Measurements from ENCODE around the gene TATDN3. TPM values are rescaled to one million over a fixed set of nuclear protein-coding genes. Genes with fewer than 3 reads are reported as not detected.

The TATDN3 gene
- total RNA-seq, 1 experiment from 2014 or later: 16.3 TPM

DNA sequence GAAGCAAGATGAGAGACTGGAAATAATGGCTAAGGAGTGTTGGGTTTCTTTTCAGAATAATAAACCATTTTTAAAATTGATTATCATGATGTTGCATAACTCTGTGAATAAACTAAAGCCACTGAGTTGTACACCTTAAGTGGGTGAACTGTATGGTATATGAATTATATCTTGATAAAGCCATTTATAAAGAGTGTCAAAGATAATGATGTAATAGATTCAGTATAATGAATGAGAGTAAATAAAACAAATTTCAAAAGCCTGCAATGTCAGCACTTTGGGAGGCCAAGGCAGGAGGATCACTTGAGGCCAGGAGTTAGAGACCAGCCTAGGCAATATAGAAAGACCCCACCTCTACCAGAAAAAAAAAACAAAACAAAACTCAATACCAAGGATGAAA is 16.5 kb upstream of the TATDN3 start:
- no peaks in the 10 kb centered on the region; a peak in 1 of 4 replicates for H3K36me3 ChIP-seq (ENCODE audit: control insufficient read depth in 1 of 2, insufficient read depth in 2 of 2, low read length in 2 of 2)
- ATAC-seq (no peak), DNase-seq (ENCODE audit: low read depth, low spot score) (no peak)
- H3K4me2 ChIP-seq (ENCODE audit: low read length): no peak overlapping the region
- ChIA-PET RAD21 (ENCODE audit: low non-redundant PET in 1 of 2, low total read pairs in 2 of 2, uncharacterized antibody in 2 of 2, unreplicated experiment in 2 of 2) (no interaction called here), POLR2A (no interaction called here), CTCF (interaction anchor here (1.2 kb wide), 1 partner anchor 25 kb away, joined by 4 read pairs; no protein-coding TSS in a partner anchor)
- H3K4me1 ChIP-seq (ENCODE audit: control insufficient read depth in 1 of 2, insufficient read depth in 2 of 2, low read length in 2 of 2): no peaks in the 10 kb centered on the region
- no peaks in the 10 kb centered on the region for H4K20me1 ChIP-seq (ENCODE audit: insufficient read depth)
- no peak overlapping the region for H3K4me3 ChIP-seq (replicated peaks in 1 of 2; ENCODE audit: low read depth in 1 of 2, low read length in 2 of 2)
- no peaks in the 10 kb centered on the region for H3K27me3 ChIP-seq (ENCODE audit: insufficient read depth, low read length)
- no peak overlapping the region for H3K27ac ChIP-seq (ENCODE audit: low read depth, low read length)
- intact Hi-C loops (cut with micrococcal nuclease): no loop called here
- no peaks in the 10 kb centered on the region for H3K9me2 ChIP-seq (ENCODE audit: insufficient read depth)
- no peak for TF ChIP-seq YY1 (IDR thresholded peaks at IDR 0.05; ENCODE audit: extremely low read depth, insufficient replicate concordance, low read depth, low read length)
- TF ChIP-seq POLR2AphosphoS5 (IDR thresholded peaks at IDR 0.05; ENCODE audit: low read depth, low read length): no peak
- no peak for TF ChIP-seq ELF1 (IDR thresholded peaks at IDR 0.05; ENCODE audit: borderline replicate concordance, low read depth)
- TF ChIP-seq ZFX (IDR thresholded peaks at IDR 0.05): no peak
- TF ChIP-seq EGR1 (IDR thresholded peaks at IDR 0.05; ENCODE audit: low read depth): no peak
- no peak for TF ChIP-seq JUND (IDR thresholded peaks at IDR 0.05)
- no peak for TF ChIP-seq EZH2phosphoT487 (IDR thresholded peaks at IDR 0.05; ENCODE audit: borderline replicate concordance)
- TF ChIP-seq, protein P1, sequence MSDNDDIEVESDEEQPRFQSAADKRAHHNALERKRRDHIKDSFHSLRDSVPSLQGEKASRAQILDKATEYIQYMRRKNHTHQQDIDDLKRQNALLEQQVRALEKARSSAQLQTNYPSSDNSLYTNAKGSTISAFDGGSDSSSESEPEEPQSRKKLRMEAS (IDR thresholded peaks at IDR 0.05): no peak
- TF ChIP-seq, protein P2, sequence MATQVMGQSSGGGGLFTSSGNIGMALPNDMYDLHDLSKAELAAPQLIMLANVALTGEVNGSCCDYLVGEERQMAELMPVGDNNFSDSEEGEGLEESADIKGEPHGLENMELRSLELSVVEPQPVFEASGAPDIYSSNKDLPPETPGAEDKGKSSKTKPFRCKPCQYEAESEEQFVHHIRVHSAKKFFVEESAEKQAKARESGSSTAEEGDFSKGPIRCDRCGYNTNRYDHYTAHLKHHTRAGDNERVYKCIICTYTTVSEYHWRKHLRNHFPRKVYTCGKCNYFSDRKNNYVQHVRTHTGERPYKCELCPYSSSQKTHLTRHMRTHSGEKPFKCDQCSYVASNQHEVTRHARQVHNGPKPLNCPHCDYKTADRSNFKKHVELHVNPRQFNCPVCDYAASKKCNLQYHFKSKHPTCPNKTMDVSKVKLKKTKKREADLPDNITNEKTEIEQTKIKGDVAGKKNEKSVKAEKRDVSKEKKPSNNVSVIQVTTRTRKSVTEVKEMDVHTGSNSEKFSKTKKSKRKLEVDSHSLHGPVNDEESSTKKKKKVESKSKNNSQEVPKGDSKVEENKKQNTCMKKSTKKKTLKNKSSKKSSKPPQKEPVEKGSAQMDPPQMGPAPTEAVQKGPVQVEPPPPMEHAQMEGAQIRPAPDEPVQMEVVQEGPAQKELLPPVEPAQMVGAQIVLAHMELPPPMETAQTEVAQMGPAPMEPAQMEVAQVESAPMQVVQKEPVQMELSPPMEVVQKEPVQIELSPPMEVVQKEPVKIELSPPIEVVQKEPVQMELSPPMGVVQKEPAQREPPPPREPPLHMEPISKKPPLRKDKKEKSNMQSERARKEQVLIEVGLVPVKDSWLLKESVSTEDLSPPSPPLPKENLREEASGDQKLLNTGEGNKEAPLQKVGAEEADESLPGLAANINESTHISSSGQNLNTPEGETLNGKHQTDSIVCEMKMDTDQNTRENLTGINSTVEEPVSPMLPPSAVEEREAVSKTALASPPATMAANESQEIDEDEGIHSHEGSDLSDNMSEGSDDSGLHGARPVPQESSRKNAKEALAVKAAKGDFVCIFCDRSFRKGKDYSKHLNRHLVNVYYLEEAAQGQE (IDR thresholded peaks at IDR 0.05; ENCODE audit: low read depth): no peak
- TF ChIP-seq SP1 (IDR thresholded peaks at IDR 0.05; ENCODE audit: low read depth): no peak
- TF ChIP-seq, protein P3, sequence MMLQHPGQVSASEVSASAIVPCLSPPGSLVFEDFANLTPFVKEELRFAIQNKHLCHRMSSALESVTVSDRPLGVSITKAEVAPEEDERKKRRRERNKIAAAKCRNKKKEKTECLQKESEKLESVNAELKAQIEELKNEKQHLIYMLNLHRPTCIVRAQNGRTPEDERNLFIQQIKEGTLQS (IDR thresholded peaks at IDR 0.05): no peak
- TF ChIP-seq, protein P4, sequence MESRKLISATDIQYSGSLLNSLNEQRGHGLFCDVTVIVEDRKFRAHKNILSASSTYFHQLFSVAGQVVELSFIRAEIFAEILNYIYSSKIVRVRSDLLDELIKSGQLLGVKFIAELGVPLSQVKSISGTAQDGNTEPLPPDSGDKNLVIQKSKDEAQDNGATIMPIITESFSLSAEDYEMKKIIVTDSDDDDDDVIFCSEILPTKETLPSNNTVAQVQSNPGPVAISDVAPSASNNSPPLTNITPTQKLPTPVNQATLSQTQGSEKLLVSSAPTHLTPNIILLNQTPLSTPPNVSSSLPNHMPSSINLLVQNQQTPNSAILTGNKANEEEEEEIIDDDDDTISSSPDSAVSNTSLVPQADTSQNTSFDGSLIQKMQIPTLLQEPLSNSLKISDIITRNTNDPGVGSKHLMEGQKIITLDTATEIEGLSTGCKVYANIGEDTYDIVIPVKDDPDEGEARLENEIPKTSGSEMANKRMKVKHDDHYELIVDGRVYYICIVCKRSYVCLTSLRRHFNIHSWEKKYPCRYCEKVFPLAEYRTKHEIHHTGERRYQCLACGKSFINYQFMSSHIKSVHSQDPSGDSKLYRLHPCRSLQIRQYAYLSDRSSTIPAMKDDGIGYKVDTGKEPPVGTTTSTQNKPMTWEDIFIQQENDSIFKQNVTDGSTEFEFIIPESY (IDR thresholded peaks at IDR 0.05; ENCODE audit: extremely low read depth, insufficient replicate concordance, low read length): no peak
- no peak for TF ChIP-seq FOSL1 (IDR thresholded peaks at IDR 0.05; ENCODE audit: low read depth)
- no peak for TF ChIP-seq CEBPB (IDR thresholded peaks at IDR 0.05; ENCODE audit: low read depth)
- TF ChIP-seq SIN3A (IDR thresholded peaks at IDR 0.05; ENCODE audit: low read depth): no peak
- TF ChIP-seq CBX3 (IDR thresholded peaks at IDR 0.05; ENCODE audit: low read depth): no peak
- no peak for TF ChIP-seq EZH2 (IDR thresholded peaks at IDR 0.05)
- TF ChIP-seq SRF (IDR thresholded peaks at IDR 0.05; ENCODE audit: low read depth): no peak
- peaks cover 6% of the 10 kb centered on the region for H3K79me2 ChIP-seq (ENCODE audit: insufficient read depth, low read length)
- H3K9ac ChIP-seq (ENCODE audit: low read length): no peak overlapping the region
- H2AFZ ChIP-seq (ENCODE audit: low read depth, low read length, poor library complexity, severe bottlenecking): no peak overlapping the region
- no peaks in the 10 kb centered on the region for H3K9me3 ChIP-seq (ENCODE audit: control insufficient read depth in 1 of 2, insufficient read depth in 1 of 2, low read depth in 1 of 2, low read length in 2 of 2)
- no TSS peak for BruUV-seq (replicated peaks)
